DND-41 (cell line): ENCODE measurements around the gene CTNNBL1.

ENCODE experiments used
- ATAC-seq: fragments of 200-7000 bp; cut with Tn5 transposase; 3 replicates; pipeline ENCODE4 v1.9.1; 2021; ENCODE audit warnings: low read depth; ENCODE audit not compliant: insufficient read depth
- DNase-seq: peaks from one replicate; pipeline ENCODE4 v3.0.0-alpha.2; 2020
- H2AFZ ChIP-seq: 2 replicates; pipeline ENCODE4 v1.6.0; 2012; ENCODE audit warnings: low read depth, low read length
- H3K27ac ChIP-seq: 2 replicates; pipeline ENCODE4 v1.5.1; 2012; ENCODE audit warnings: low read length, inconsistent platforms
- H3K27me3 ChIP-seq: fragments of 200-600 bp; sonication (generic); 2 replicates; pipeline ENCODE4 v1.6.0; 2012; ENCODE audit warnings: low read length, mild to moderate bottlenecking, inconsistent platforms; ENCODE audit not compliant: insufficient read depth, poor library complexity
- H3K36me3 ChIP-seq: 2 replicates; pipeline ENCODE4 v1.5.1; 2012; ENCODE audit warnings: low read length, inconsistent platforms; ENCODE audit not compliant: insufficient read depth
- H3K4me1 ChIP-seq: 2 replicates; pipeline ENCODE4 v1.5.1; 2012; ENCODE audit warnings: mild to moderate bottlenecking, low read length; ENCODE audit not compliant: insufficient read depth
- H3K4me2 ChIP-seq: 2 replicates; pipeline ENCODE4 v1.6.0; 2012; ENCODE audit warnings: mild to moderate bottlenecking, moderate library complexity, low read length, inconsistent platforms; ENCODE audit not compliant: insufficient read depth
- H3K4me3 ChIP-seq, 2 experiments: fragments of 200-600 bp in 1 of 2; shearing (Covaris generic) in 1 of 2; 2 replicates each; pipeline ENCODE4 v1.5.1; 2012 to 2016; ENCODE audit warnings: inconsistent platforms in 2 of 2, low read length in 2 of 2, mild to moderate bottlenecking in 2 of 2, low read depth in 1 of 2, moderate library complexity in 1 of 2
- H3K79me2 ChIP-seq: 2 replicates; pipeline ENCODE4 v1.6.0; 2012; ENCODE audit warnings: low read length, inconsistent platforms; ENCODE audit not compliant: insufficient read depth
- H3K9ac ChIP-seq: 2 replicates; pipeline ENCODE4 v1.6.0; 2012; ENCODE audit warnings: low read depth, mild to moderate bottlenecking, inconsistent platforms, low read length, moderate library complexity
- H3K9me3 ChIP-seq: 2 replicates; pipeline ENCODE4 v1.5.1; 2012; ENCODE audit warnings: low read length, moderate library complexity, mild to moderate bottlenecking, inconsistent platforms; ENCODE audit not compliant: insufficient read depth, severe bottlenecking
- H4K20me1 ChIP-seq: 2 replicates; pipeline ENCODE4 v1.6.0; 2012; ENCODE audit warnings: low read length; ENCODE audit not compliant: insufficient read depth
- EZH2 ChIP-seq: IDR thresholded peaks from 3 replicates; pipeline ENCODE4 v1.6.1; 2012; ENCODE audit warnings: borderline replicate concordance, low read depth, mild to moderate bottlenecking, moderate library complexity, low read length, inconsistent platforms; ENCODE audit not compliant: severe bottlenecking
- TF ChIP-seq, protein P1 (sequence below): IDR thresholded peaks from 2 replicates; pipeline ENCODE4 v1.5.1; 2012; ENCODE audit warnings: borderline replicate concordance, low read length, moderate library complexity, mild to moderate bottlenecking; ENCODE audit not compliant: poor library complexity, severe bottlenecking; ENCODE audit errors: extremely low read depth

Gene CTNNBL1

DNA sequence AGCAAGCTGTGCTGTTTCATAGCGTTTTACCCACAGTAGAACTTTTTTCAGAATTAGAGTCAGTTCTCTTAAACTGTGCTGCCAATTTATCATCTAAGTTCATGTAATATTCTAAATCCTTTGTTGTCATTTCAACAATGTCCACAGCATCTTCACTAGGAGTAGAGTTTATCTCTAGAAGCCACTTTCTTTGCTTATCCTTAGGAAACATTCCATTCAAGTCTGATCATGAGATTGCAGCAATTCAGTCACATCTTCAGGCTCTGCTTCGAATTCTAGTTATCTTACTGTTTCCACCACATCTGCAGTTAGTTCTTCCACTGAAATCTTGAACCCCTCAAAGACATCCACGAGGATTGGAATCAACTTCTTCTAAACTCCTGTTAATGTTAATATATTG lies 12.5 kb downstream of the CTNNBL1 start:
- H3K9me3 ChIP-seq, result peaks cover 3% of the 10 kb centered on the region
- no peak overlapping the region for H3K4me2 ChIP-seq
- no peak overlapping the region for H3K4me3 ChIP-seq
- ATAC-seq (no peak), DNase-seq (no peak)
- H3K27ac ChIP-seq, result no peak overlapping the region
- H3K9ac ChIP-seq, result no peak overlapping the region
- no peaks in the 10 kb centered on the region for H3K4me1 ChIP-seq
- H3K79me2 ChIP-seq, result peaks cover 99% of the 10 kb centered on the region
- H2AFZ ChIP-seq, result no peak overlapping the region
- H4K20me1 ChIP-seq, result peaks cover 48% of the 10 kb centered on the region
- H3K36me3 ChIP-seq, result no peaks in the 10 kb centered on the region
- H3K27me3 ChIP-seq, result no peaks in the 10 kb centered on the region
- TF ChIP-seq, protein P1, sequence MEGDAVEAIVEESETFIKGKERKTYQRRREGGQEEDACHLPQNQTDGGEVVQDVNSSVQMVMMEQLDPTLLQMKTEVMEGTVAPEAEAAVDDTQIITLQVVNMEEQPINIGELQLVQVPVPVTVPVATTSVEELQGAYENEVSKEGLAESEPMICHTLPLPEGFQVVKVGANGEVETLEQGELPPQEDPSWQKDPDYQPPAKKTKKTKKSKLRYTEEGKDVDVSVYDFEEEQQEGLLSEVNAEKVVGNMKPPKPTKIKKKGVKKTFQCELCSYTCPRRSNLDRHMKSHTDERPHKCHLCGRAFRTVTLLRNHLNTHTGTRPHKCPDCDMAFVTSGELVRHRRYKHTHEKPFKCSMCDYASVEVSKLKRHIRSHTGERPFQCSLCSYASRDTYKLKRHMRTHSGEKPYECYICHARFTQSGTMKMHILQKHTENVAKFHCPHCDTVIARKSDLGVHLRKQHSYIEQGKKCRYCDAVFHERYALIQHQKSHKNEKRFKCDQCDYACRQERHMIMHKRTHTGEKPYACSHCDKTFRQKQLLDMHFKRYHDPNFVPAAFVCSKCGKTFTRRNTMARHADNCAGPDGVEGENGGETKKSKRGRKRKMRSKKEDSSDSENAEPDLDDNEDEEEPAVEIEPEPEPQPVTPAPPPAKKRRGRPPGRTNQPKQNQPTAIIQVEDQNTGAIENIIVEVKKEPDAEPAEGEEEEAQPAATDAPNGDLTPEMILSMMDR, result no peak
- TF ChIP-seq EZH2, result no peak

DNA sequence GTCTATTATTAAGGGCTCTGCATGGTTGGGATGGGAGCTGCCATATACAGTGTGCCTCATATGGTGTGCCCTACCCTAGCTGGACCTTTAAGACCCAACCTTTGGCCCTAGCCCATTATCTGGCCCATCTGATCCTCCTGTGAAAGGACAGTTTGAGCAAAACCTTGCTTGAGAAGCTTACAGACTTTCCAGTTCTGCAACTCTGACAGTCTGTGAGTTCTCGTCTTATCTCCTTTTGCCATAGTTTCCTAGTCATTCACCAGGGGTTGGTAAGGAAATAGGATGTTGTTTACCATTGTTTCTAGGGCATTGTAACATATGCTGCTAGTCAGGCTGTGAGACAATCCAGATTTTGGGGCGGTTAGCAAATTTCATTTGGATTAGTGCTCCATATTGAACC lies 17.2 kb downstream of the CTNNBL1 start:
- peaks cover 3% of the 10 kb centered on the region for H3K9me3 ChIP-seq
- H3K27ac ChIP-seq, result no peak overlapping the region
- DNase-seq, result no peak
- peaks cover 95% of the 10 kb centered on the region for H3K79me2 ChIP-seq
- TF ChIP-seq, protein P1, result no peak
- no peak for TF ChIP-seq EZH2
- H3K4me1 ChIP-seq, result no peaks in the 10 kb centered on the region
- H2AFZ ChIP-seq, result no peak overlapping the region
- no peaks in the 10 kb centered on the region for H3K36me3 ChIP-seq
- no peak overlapping the region for H3K9ac ChIP-seq
- H3K4me2 ChIP-seq, result no peak overlapping the region
- peaks cover 54% of the 10 kb centered on the region for H4K20me1 ChIP-seq
- no peak overlapping the region for H3K4me3 ChIP-seq
- H3K27me3 ChIP-seq, result no peaks in the 10 kb centered on the region
- no peak for ATAC-seq

DNA sequence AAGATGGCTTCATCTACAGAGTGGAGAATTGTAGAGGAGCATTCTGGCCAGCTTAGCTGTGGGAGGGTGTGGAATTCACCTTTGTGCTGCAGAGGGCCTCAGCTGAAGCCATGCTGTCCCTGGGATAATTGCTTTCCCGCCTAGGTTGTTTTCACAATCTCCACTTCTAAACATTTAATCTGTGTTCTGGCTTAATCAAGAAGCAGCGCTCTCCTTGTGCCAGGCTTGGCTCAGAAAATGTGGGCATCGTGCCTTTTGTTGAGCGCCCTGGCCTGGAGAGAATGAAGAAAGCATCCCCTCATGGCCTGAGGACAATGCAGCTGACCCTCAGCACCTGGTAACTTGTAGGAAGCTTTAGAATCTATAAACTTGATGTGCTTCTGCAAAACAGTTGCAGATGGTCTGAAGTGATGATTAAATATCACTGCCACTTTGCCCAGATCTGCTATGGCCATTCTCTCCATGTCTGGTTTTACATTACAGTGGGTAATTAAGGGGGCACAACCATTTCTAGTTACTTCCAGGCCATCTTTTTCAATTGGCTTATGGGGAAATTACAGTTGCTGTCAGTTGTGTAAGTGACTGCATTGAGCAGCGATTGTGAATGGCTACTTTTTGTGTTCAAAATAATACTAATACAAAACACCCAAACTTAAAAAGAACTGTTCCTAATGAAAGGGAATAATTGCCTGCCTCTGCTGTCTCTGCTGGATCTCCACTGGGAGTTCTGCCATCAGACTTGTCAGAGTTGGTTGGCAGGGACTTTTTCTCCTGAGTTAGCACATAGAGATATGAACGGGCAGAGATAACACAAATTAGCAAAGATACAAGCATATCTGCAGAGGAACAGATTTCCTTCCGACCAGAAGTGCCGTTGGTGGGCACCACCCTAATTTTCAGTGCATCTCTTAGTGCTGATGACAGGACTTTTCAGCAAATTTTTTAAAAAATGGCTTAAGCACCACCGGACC lies 18.4 kb downstream of the CTNNBL1 start:
- Histone ChIP-seq H3K4me3 (no peak overlapping the region), H4K20me1 (peaks cover 54% of the 10 kb centered on the region), H3K27me3 (no peaks in the 10 kb centered on the region), H3K4me1 (no peaks in the 10 kb centered on the region), H3K9me3 (peaks cover 4% of the 10 kb centered on the region), H2AFZ (no peak overlapping the region), H3K79me2 (peaks cover 95% of the 10 kb centered on the region), H3K9ac (no peak overlapping the region), H3K36me3 (no peaks in the 10 kb centered on the region; the same call in 1 of the 2 replicates), H3K4me2 (no peak overlapping the region), H3K27ac (no peak overlapping the region)
- ATAC-seq, result no peak
- no peak for DNase-seq
- TF ChIP-seq EZH2, result no peak
- TF ChIP-seq, protein P1, result no peak
